OCI-M2 (cell line): Measurements from ENCODE around the gene ITGA3.

Experiments
- DNase-seq: peaks from one replicate; lab custom pipeline; 2025; ENCODE audit not compliant: unreplicated experiment; lab: John Stamatoyannopoulos, UW

The ITGA3 gene

DNA sequence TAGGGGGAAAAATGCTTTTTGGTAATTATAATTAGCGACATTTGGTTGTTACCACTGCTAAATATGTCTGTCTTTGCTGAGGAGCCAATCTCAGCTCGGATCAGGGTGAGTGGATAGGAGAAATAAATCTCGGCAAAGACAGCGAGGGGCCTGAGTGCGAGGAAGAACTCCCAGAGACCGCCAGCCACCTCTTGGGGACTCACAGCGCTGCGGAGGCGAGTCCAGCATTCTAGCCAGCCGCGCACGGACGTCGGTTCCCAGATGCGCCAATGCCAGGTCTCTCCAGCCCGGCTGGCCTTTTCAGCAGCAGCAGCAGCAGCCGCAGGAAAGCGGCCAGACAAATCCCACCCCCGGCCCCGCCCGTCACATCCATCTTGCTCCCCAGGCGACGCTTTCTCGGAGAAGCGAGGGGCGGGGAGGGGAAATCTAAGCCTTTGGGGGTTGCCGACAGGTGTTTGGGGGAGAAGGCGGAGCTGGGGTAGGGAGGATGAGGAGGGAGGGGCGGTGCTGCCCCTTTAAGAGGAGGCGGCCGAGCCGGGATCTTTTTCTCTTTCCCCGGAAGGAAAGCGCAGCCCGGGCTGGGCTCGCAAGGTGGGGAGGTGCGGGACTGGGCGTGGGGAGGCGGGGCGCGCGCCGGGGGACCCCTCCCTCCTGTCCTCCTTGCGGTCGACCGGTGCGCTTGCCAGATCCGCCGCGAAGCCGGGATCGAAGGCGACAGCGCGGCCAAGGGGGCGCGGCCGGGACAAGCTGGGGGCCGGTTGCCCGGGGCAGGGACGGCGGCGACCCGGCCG is at the start of gene ITGA3:
ITGA3 (plus strand) TSS at position 685 of the 791 bp plus-strand sequence. CDS start 330 bp downstream, outside the sequence.
- DNase-seq = no peak

GRCh38 chr17:50009282-50009681 is 46.6 kb upstream of the ITGA3 start:
- DNase-seq = no peak

- DNase-seq = no peak
Measured at GRCh38 chr17:50013079-50013478, 42.8 kb upstream of the ITGA3 start.

DNA sequence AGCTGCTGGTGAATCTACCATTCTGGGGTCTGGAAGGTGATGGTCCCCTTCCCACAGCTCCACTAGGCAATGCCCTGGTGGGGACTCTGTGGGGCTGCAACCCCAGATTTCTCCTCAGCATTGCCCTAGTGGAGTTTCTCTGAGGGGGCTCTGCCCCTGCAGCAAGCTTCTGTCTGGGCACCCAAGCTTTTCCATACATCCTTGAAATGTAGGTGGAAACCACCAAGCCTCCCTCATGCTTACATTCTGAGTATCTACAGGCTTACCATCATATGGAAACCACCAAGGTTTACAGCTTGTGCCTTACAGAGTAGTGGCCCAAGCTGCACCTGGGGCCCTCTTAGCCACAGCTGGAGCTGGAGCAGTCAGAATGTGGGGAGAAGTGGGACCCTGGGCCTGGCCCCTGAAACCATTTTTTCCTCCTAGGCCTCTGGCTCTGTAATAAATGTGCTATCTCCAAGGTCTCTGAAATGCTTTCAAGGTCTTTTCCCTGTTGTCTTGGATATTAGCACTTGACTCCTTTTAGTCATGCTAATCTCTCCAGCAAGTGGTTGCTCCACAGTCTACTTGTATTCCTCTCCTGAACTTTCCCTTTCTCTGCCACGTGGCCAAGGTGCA is 41.3 kb upstream of the ITGA3 start:
- DNase-seq = no peak

- DNase-seq = no peak
Measured at GRCh38 chr17:50015146-50015545, 40.8 kb upstream of the ITGA3 start.

DNA sequence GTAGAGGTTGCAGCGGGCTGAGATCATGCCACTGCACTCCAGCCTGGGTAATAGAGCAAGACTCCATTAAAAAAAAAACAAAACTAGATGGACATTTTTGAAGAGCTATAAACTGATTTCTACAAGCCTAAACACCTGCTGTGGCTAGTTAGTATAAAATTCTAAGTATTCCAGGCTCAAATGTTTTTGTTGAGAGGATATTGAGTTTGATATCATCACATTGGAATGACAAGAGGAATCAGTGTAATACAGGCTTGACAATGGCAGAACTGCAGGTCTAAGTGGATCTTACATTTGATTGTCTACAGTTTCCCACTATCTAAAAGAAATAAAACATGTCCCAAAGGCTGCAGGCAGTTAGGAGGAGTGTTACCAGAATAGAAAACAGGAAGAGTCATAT is 37.0 kb upstream of the ITGA3 start:
- no peak for DNase-seq

DNA sequence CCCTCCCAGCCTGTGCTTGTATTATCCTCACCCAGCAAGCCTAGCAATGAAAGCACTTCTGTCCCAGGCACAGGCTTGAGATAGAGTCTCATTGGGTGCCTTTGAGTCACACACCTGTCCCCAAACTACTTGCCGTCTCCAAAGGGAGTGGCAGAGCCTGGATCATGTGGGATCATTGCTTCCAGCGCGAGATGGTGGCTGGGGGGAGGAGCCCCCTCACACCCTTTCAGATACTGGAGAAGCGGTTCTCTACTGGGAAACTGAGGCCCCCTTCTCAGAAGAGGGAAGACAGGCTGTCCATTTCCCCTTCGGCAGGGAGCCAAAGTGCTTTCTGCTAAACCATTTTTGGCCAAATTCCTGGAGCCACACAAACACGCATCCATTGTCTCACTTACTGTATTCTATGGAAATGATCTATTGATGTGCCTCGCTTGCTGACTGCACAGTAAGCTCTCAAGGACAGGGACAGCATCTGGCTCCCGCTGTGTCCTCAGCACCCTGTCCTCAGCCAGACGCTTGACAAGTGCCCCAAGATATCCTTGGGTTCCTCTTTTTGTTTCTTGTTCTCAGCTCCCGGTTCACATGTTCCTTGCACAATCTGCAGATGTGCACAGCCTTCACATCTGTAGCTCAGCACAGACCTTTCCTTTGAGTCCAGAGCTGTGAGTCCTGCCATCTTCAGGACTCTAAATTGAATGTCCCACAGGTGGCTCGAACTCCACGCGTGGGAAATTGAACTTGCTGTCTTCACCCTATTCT is 34.9 kb upstream of the ITGA3 start:
- DNase-seq = no peak

GRCh38 chr17:50021681-50022370 is 34.1 kb upstream of the ITGA3 start:
- DNase-seq = no peak

- DNase-seq = no peak
Measured at GRCh38 chr17:50022463-50023130, 33.3 kb upstream of the ITGA3 start.

DNA sequence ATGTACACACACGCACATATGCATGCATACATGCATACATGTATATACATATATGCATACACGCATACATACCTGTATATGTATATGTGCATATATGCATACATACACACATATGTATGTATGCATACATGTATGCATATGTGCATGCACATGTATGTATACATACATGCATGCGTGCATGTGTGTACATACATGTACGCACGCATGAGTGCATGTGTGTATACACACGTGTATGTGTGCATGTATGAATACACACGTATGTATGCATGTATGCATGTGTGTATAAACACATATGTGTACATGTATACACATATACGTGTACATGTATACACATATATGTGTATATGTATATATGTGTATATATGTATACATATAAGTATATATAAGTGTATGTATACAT is 32.4 kb upstream of the ITGA3 start:
- no peak for DNase-seq

- DNase-seq = no peak
Measured at GRCh38 chr17:50024808-50025207, 31.1 kb upstream of the ITGA3 start.

DNA sequence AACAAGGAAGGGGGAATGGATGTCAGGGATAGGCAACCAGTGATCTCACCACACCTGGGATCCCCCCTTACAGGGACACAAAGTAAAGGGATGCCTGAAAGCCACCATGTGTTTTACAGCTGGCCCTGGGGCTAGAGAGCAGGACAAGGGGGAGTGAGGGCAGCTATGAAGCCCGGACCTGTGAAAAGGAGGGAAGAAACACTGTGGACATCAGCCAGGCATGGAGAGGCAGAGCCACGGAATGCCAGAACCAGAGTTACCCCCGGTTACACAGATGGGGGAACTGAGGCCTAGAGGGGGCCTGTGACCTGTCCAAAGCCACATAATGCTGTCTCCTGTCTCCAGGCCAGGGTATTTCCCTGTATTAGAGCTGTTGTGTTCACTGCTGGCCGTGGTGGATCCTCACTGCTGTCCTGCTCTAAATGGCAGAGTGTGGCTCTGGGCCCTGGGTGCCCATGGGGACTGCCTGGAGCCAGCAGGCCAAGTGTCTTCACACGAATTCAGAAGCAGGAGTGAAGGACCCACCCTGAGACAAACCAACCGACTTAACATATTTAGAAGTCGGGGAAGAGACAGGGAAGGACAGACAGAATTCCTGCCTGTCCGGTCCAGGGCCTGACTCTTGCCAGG is 29.7 kb upstream of the ITGA3 start:
- no peak for DNase-seq

DNA sequence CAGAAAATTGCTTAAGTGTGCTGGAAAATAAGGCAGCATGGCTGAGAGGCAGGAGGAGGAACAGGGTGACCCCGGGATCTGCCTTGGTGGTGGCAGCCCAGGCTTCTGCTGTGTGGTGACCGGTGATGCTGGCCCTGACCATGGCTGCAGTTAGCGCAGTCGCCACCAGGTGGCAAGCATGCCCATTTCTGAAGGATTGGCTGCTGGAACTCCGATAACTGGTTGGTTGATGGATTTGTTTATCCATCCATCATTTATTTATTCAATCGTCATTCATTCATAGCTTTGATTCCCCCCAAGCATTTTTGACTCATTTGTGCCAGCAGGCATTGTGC is 29.1 kb upstream of the ITGA3 start:
- DNase-seq = no peak

DNA sequence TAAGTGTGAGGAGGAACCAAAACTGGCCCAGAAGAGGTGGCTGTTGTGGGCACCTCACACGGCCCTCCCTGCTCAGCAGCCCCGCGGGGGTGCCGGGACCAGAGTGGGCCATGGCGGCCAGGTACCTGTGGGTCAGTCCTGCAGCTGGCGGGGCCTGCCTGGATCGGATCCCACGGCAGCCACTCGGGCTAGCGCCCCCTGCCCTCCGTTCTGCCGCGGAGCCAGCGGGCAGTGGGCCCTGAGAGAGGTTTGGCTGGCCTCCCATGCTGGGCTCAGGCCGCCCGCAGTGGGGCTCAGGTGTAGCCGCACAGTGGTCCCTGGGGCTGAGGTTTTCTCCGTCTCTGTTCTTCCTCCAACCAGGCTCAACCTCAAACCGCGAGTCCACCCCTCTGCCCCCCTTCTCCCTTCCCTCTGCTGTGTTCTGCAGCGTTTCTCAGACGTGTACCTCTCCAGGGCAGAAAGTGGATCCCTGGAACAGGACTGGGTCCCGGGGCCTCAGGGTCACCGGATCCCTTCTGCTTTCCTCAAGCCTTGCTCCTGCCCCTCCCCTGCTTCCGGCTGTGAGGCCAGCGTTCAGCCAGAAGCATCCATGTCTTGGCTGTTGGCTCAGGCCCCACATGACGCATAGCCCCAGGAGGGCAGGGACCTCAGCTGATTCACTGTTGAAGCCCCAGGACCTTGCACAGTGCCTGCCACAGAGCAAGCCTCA is 28.6 kb upstream of the ITGA3 start:
- no peak for DNase-seq

DNA sequence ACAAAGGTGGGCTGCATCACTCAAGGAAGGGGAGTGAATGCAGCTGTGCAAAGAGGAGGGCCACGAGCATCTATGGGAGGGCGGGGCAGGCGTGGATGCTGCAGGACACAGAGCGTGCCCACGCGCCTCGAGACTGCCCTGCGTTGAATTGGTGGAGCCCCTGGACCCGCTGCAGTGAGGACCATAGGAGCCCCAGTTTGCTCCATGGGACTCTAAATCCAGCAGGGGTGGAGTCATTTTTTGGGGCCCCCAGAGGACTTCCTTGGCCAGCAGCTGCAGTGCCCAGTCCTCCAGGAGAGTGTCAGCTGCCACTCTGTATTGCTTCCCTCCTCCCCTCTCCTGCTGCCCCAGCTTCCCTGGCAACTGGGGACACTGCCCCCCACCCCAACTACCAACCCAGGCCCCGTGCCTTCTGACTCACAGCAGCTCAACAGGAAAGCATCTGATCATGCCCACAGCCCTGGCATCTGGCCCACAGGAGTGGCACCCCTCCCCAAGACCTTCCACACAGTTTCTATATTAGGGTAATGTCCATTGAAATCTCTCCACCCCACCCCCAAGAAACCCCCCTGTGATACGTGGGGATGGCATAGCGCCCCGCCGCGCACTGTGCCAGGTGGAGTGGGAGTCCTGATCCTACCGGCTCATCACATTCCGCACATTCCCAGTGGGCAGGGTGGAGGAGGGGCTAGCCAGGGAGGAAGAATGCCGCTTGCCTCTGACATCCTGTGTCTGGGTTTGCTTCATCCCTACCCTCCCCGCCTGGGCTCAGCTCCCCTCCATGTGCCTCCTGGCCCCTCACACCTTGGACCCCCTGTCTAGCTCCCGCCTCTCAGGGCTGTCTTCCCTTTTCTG is 27.8 kb upstream of the ITGA3 start:
- no peak for DNase-seq

- no peak for DNase-seq
Measured at GRCh38 chr17:50028736-50029120, 27.2 kb upstream of the ITGA3 start.

DNA sequence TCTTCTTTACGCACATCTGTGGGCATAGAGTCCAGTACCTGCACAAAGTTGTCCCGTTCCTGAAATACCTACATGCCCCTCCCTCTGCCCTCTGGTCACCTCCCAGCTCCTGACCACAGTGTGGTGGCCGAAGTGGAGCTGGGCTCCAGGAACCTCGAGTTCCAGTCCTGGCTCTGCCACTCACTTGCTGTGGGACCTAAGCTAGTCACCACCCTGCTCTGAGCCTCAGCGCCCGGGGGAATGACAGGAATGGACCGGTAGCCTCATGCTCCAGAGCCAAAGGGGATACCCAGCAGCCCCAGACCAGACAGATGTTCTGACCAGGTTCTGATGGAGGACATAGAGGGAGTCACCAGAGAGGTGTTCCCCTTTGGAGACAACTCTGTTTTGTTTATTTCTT is 26.7 kb upstream of the ITGA3 start:
- DNase-seq = no peak

- no peak for DNase-seq
Measured at GRCh38 chr17:50033316-50033715, 22.6 kb upstream of the ITGA3 start.
